ES-I3 (cell line): ENCODE results near the gene ENPP6.
"Not testable (repeated sequence)": the region's sequence is repeated elsewhere in the genome, so short reads cannot be mapped to it uniquely, and the experiment has no call there.

Source experiments
- H3K36me3 ChIP-seq: 2 replicates; pipeline ENCODE4 v1.6.1; 2013; ENCODE audit warnings: mild to moderate bottlenecking, low read length, control low read depth, moderate library complexity; ENCODE audit not compliant: insufficient read depth
- H3K4me1 ChIP-seq: 2 replicates; pipeline ENCODE4 v1.6.1; 2013; ENCODE audit warnings: mild to moderate bottlenecking, control low read depth, low read length; ENCODE audit not compliant: insufficient read depth
- H3K9ac ChIP-seq: 2 replicates; pipeline ENCODE4 v1.6.1; 2013; ENCODE audit warnings: low read depth, mild to moderate bottlenecking, low read length, moderate library complexity
- H3K9me3 ChIP-seq: 2 replicates; pipeline ENCODE4 v1.6.1; 2013; ENCODE audit warnings: mild to moderate bottlenecking, low read length, moderate library complexity; ENCODE audit not compliant: control insufficient read depth, insufficient read depth

The ENPP6 gene

GRCh38 chr4:184215709-184216328, 1.9 kb downstream of the ENPP6 start:
- no peaks in the 10 kb centered on the region for H3K36me3 ChIP-seq
- no peaks in the 10 kb centered on the region for H3K9me3 ChIP-seq
- H3K9ac ChIP-seq: no peak overlapping the region
- H3K4me1 ChIP-seq: no peaks in the 10 kb centered on the region

- Histone ChIP-seq H3K9ac (no peak overlapping the region), H3K4me1 (no peaks in the 10 kb centered on the region), H3K36me3 (no peaks in the 10 kb centered on the region), H3K9me3 (no peaks in the 10 kb centered on the region)
Measured at GRCh38 chr4:184214931-184215330, 2.7 kb downstream of the ENPP6 start.

DNA sequence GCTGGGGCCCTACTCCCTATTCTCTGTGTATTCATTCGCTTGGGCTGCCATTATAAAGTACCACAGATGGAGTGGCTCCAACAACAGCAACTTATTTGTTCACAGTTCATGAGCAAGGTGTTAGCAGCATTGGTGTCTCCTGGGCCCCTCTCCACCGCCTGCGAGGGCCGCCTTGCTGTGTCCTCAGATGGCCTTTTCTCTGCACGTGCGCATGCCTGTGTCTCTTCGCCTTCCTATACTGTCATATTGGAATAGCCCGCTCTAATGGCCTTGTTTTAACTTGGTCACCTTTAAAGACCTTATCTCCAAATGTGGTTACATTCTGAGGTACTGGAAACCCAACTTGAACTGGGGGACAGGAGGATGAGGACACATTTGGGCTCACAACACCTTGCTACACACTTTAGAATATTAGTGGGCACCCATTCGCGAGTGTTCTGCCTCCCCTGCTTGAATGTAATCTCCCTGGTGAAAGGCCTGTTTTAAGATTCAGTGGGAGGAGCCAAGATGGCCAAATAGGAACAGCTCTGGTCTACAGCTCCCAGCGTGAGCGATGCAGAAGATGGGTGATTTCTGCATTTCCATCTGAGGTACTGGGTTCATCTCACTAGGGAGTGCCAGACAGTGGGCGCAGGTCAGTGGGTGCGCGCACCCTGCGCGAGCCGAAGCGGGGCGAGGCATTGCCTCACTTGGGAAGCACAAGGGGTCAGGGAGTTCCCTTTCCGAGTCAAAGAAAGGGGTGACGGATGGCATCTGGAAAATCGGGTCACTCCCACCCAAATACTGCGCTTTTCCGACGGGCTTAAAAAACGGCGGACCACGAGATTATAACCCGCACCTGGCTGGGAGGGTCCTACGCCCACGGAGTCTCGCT, 9.7 kb downstream of the ENPP6 start:
- H3K9me3 ChIP-seq, H3K36me3 ChIP-seq, H3K4me1 ChIP-seq: not testable (repeated sequence)
- H3K9ac ChIP-seq: peak overlapping the region; percentile 31; the same call in 1 of the 2 replicates

DNA sequence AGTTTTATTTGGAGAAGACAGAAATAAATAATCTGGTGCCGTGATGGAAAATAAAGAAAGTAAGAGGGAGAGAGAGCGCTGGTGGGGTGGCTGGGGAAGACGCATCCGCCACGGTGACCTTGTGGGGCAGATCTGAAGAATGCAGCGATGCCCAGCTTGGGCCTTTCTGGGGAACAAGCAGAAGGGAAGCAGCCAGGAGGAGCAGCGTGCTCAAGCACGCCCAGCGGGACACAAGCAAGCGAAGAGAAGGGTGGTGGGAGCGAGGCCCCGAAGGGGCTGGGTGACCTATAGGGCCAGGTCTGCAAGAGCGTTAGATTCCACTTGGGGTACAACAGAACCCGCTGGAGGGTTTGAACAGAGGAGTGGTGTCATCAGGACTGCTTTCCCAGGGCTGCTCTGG, 12.4 kb downstream of the ENPP6 start:
- no peaks in the 10 kb centered on the region for H3K4me1 ChIP-seq
- H3K36me3 ChIP-seq: no peaks in the 10 kb centered on the region
- H3K9ac ChIP-seq: no peak overlapping the region
- H3K9me3 ChIP-seq: peaks cover 5% of the 10 kb centered on the region; the same call in 1 of the 2 replicates

DNA sequence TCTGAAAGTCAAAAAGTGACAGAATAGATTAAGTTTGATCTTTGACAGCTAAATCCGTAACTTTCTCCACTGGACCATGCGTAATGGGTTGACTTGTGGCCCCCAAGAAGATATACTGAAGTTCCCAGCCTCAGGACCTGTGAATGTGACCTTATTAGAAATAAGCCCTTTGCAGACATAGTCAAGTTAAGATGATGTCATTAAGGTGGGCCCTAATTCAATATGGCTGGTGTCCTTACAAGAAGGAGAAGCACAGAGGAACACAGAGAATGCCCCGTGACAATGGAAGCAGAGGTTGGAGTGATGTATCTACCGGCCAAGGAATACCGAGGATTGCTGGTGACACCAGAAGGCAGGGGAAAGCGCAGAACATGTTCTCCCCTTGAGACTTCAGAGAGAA, 14.4 kb downstream of the ENPP6 start:
- Histone ChIP-seq H3K36me3 (no peaks in the 10 kb centered on the region), H3K9ac (no peak overlapping the region), H3K4me1 (no peaks in the 10 kb centered on the region), H3K9me3 (peaks cover 5% of the 10 kb centered on the region; the same call in 1 of the 2 replicates)

GRCh38 chr4:184201179-184201578, 16.5 kb downstream of the ENPP6 start:
- H3K9ac ChIP-seq: no peak overlapping the region
- H3K9me3 ChIP-seq: no peaks in the 10 kb centered on the region
- H3K4me1 ChIP-seq: no peaks in the 10 kb centered on the region
- H3K36me3 ChIP-seq: no peaks in the 10 kb centered on the region

GRCh38 chr4:184200296-184200695, 17.4 kb downstream of the ENPP6 start:
- no peaks in the 10 kb centered on the region for H3K36me3 ChIP-seq
- no peak overlapping the region for H3K9ac ChIP-seq
- H3K9me3 ChIP-seq: no peaks in the 10 kb centered on the region
- H3K4me1 ChIP-seq: no peaks in the 10 kb centered on the region

- H3K9me3 ChIP-seq: no peaks in the 10 kb centered on the region
- H3K9ac ChIP-seq: no peak overlapping the region
- H3K4me1 ChIP-seq: no peaks in the 10 kb centered on the region
- no peaks in the 10 kb centered on the region for H3K36me3 ChIP-seq
Measured at GRCh38 chr4:184199780-184200179, 17.9 kb downstream of the ENPP6 start.

- Histone ChIP-seq H3K9ac (no peak overlapping the region), H3K9me3 (peaks cover 1% of the 10 kb centered on the region), H3K4me1 (no peaks in the 10 kb centered on the region), H3K36me3 (no peaks in the 10 kb centered on the region; the same call in 1 of the 2 replicates)
Measured at GRCh38 chr4:184198190-184198589, 19.5 kb downstream of the ENPP6 start.

DNA sequence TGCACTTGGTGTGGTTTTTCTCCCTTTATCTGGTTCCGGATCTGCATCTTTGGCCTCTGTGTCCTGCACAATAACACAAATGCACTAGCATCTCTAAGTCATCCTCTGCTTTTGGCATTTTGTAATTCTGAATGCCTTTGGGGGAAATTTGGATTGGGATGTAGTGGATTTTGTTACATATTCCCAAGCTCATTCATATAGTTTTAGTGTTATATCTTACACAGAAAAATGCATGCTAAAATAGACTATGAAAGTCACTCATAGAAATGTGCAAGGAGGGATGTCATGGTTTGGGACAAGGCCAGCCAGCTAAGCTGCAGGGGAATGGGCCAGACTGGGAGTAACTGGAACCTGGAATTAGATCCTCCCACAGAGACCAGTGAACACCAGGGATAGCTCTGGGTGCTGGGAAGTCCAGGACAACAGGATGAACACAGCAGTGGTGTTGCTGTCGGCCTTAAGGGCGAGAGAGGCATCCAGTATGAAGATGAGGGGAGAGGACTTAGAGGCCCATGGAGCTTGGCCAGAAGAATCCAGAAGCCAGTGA, 20.1 kb downstream of the ENPP6 start:
- H3K9ac ChIP-seq: no peak overlapping the region
- no peaks in the 10 kb centered on the region for H3K4me1 ChIP-seq
- H3K9me3 ChIP-seq: peaks cover 6% of the 10 kb centered on the region
- H3K36me3 ChIP-seq: no peaks in the 10 kb centered on the region; the same call in 1 of the 2 replicates

- H3K9ac ChIP-seq: no peak overlapping the region
- no peaks in the 10 kb centered on the region; the same call in 1 of the 2 replicates for H3K36me3 ChIP-seq
- peaks cover 6% of the 10 kb centered on the region for H3K9me3 ChIP-seq
- no peaks in the 10 kb centered on the region for H3K4me1 ChIP-seq
Measured at GRCh38 chr4:184196730-184197385, 20.8 kb downstream of the ENPP6 start.

- H3K9ac ChIP-seq: no peak overlapping the region
- H3K36me3 ChIP-seq: no peaks in the 10 kb centered on the region; the same call in 1 of the 2 replicates
- peaks cover 6% of the 10 kb centered on the region for H3K9me3 ChIP-seq
Measured at GRCh38 chr4:184193556-184194525, 23.8 kb downstream of the ENPP6 start.

DNA sequence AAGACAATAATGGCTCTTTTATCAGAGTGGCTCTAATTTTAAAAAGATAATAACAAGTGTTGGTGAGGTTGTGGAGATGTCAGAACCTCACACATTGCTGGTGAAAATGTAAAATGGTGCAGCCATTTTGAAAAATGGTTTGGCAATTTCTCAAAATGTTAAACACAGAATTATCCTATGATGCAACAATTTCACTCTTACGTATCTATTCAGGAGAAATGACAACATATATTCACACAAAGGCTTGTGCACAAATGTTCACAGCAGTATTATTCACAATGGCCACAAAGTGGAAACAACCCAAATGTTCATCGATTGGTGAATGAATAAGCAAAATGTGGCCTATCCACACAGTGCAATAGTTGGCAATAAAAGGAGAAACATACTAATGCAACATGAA, 24.7 kb downstream of the ENPP6 start:
- Histone ChIP-seq H3K36me3 (no peaks in the 10 kb centered on the region; the same call in 1 of the 2 replicates), H3K4me1 (no peaks in the 10 kb centered on the region), H3K9me3 (peaks cover 6% of the 10 kb centered on the region), H3K9ac (no peak overlapping the region)

More at GRCh38 chr4:184193556-184194525, 23.8 kb downstream of the ENPP6 start:
- no peaks in the 10 kb centered on the region for H3K4me1 ChIP-seq
